K562 (cell line): ENCODE data around the gene SLC46A3. TPM values are rescaled to one million over a fixed set of nuclear protein-coding genes. Genes with fewer than 3 reads are reported as not detected.

Source experiments
- EHMT2 ChIP-seq: fragments of 450-650 bp; IDR thresholded peaks from 2 replicates; pipeline ENCODE4 v1.6.1; 2018; ENCODE audit warnings: antibody characterized with exemption
- ESRRB ChIP-seq: fragments of 250-450 bp; sonication (Bioruptor Pico); IDR thresholded peaks from 2 replicates; pipeline ENCODE4 v1.5.0; 2020; ENCODE audit warnings: mild to moderate bottlenecking, moderate library complexity, borderline replicate concordance
- HDAC1 ChIP-seq, 2 experiments: fragments of 450-650 bp; IDR thresholded peaks; 2 replicates each; pipeline ENCODE4 v1.6.1; 2016 to 2017; ENCODE audit warnings: inconsistent platforms in 1 of 2, mild to moderate bottlenecking in 1 of 2, moderate library complexity in 1 of 2
- MCM7 ChIP-seq, 2 experiments: fragments of 450-650 bp; IDR thresholded peaks; 2 replicates each; pipeline ENCODE4 v1.6.1; 2016 to 2018
- MTA1 ChIP-seq: fragments of 450-650 bp; IDR thresholded peaks from 2 replicates; pipeline ENCODE4 v1.6.1; 2017; ENCODE audit warnings: borderline replicate concordance
- MTA3 ChIP-seq: fragments of 450-650 bp; formaldehyde crosslinking; IDR thresholded peaks from 2 replicates; pipeline ENCODE4 v1.6.1; 2017; ENCODE audit warnings: mild to moderate bottlenecking, borderline replicate concordance
- PCBP1 ChIP-seq: fragments of 200-400 bp; formaldehyde crosslinking; IDR thresholded peaks from 2 replicates; pipeline ENCODE4 v1.6.1; 2018; ENCODE audit warnings: mild to moderate bottlenecking, low read depth, low read length; ENCODE audit not compliant: poor library complexity, severe bottlenecking
- POLR3A ChIP-seq: IDR thresholded peaks from 2 replicates; pipeline ENCODE4 v1.6.1; 2011; ENCODE audit warnings: borderline replicate concordance, mild to moderate bottlenecking, moderate library complexity; ENCODE audit not compliant: insufficient read length, insufficient read depth; ENCODE audit errors: extremely low read depth
- TCFL5 ChIP-seq: fragments of 250-450 bp; sonication (Bioruptor Pico); conservative IDR thresholded peaks from 2 replicates; pipeline ENCODE4 v1.6.1; 2021; ENCODE audit warnings: mild to moderate bottlenecking, moderate library complexity, matching md5 sums
- ZFPM2 ChIP-seq: fragments of 250-450 bp; sonication (Bioruptor Pico); IDR thresholded peaks from 2 replicates; pipeline ENCODE4 v1.5.1; 2022; ENCODE audit warnings: mild to moderate bottlenecking
- ZNF140 ChIP-seq: fragments of 250-450 bp; sonication (Bioruptor Pico); IDR thresholded peaks from 2 replicates; pipeline ENCODE4 v1.8.0; 2021; ENCODE audit warnings: moderate library complexity, mild to moderate bottlenecking, inconsistent platforms
- polyA plus RNA-seq, 8 experiments: library from polyadenylated mRNA; depleted of rRNA in 4 of 8; stranded (reverse) in 5 of 8; unstranded in 3 of 8; fragments of >200 nt; fragmentation: Nextera tagmentation in 2 of 8; fragmentation: Illumina TruSeq in 1 of 8; extraction: Ambion mirVana in 2 of 8; extraction: Trizol in 1 of 8; gene quantifications; 2 replicates each; pipeline versions ENCODE4 v1.2.1 to v1.2.3, GENCODE V29; 2011 to 2014; ENCODE audit warnings: inconsistent platforms in 1 of 8, missing spikeins in 1 of 8
- total RNA-seq, 7 experiments: library from RNA; depleted of rRNA in 6 of 7; stranded (reverse); fragments of >200 nt in 6 of 7; fragmentation: Illumina TruSeq in 2 of 7; extraction: Trizol in 2 of 7; gene quantifications; 2 replicates each; pipeline versions ENCODE4 v1.2.1 to v1.2.3, GENCODE V29; 2011 to 2021; ENCODE audit warnings: low replicate concordance in 1 of 7
- TF ChIP-seq, protein P1 (sequence below), 2 experiments: fragments of 450-650 bp; formaldehyde crosslinking in 1 of 2; IDR thresholded peaks; 2 replicates each; pipeline versions ENCODE4 v1.4.0 to v1.6.1; 2014 to 2020; ENCODE audit warnings: mild to moderate bottlenecking in 2 of 2, borderline replicate concordance in 1 of 2, low read depth in 1 of 2
- TF ChIP-seq, protein P2 (sequence below): fragments of 250-450 bp; sonication (Bioruptor Pico); IDR thresholded peaks from 2 replicates; pipeline ENCODE4 v1.8.0; 2021; ENCODE audit warnings: mild to moderate bottlenecking, moderate library complexity
- TF ChIP-seq, protein P3 (sequence below): fragments of 450-650 bp; IDR thresholded peaks from 2 replicates; pipeline ENCODE4 v1.6.1; 2016; ENCODE audit warnings: low read depth, mild to moderate bottlenecking, moderate library complexity
- TF ChIP-seq, protein P4 (sequence below): fragments of 450-650 bp; IDR thresholded peaks from 2 replicates; pipeline ENCODE4 v1.6.1; 2014; ENCODE audit warnings: low read depth, mild to moderate bottlenecking, moderate library complexity, borderline replicate concordance

Gene SLC46A3
- total and polyA plus RNA-seq, 9 of the 15 experiments (the other 6 are each of a cell fraction or from before 2014, with no cell fraction given), result 0.14 to 1.2 (median 0.51) TPM

DNA sequence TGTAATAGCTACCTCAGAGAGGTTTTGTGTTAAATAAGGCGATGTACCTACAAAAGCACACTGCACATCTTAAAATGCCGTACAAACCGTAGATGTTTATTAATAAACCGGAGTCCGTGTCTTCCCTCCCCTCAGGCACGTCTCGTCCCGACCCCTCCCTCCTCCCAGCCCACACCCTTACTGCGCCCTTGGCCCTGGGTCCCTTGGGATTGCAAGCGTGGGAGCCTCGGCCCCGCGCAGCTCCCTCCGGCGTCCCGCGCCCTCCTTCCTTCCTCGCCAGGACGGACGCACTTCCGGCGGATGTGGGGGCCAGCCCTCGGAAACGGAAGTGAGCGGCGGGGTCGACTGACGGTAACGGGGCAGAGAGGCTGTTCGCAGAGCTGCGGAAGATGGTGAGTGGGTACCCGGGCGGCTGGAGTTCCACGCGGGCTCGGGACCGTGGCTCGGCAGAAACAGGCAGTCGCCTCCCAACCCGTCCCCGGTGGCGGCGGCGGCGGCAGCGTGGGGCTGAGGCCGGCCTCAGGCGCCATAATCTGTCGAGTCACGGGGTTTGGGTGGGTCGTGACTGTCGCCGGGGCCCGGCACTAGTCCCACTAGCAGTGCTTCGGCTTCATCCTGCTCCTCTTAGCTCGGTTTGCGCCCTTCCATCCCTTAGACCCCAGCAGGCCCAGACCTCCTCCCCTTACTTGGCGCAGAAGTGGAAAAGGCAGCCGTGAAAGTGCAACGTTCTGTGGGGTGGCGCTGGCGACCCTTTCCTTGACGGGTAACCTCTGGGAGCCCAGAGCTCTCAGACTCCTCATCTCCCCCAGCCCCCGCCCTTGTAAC lies 59.8 kb downstream of the SLC46A3 start, which contains the start of gene POMP (continued):
- TF ChIP-seq, protein P1, sequence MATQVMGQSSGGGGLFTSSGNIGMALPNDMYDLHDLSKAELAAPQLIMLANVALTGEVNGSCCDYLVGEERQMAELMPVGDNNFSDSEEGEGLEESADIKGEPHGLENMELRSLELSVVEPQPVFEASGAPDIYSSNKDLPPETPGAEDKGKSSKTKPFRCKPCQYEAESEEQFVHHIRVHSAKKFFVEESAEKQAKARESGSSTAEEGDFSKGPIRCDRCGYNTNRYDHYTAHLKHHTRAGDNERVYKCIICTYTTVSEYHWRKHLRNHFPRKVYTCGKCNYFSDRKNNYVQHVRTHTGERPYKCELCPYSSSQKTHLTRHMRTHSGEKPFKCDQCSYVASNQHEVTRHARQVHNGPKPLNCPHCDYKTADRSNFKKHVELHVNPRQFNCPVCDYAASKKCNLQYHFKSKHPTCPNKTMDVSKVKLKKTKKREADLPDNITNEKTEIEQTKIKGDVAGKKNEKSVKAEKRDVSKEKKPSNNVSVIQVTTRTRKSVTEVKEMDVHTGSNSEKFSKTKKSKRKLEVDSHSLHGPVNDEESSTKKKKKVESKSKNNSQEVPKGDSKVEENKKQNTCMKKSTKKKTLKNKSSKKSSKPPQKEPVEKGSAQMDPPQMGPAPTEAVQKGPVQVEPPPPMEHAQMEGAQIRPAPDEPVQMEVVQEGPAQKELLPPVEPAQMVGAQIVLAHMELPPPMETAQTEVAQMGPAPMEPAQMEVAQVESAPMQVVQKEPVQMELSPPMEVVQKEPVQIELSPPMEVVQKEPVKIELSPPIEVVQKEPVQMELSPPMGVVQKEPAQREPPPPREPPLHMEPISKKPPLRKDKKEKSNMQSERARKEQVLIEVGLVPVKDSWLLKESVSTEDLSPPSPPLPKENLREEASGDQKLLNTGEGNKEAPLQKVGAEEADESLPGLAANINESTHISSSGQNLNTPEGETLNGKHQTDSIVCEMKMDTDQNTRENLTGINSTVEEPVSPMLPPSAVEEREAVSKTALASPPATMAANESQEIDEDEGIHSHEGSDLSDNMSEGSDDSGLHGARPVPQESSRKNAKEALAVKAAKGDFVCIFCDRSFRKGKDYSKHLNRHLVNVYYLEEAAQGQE (IDR thresholded peaks at IDR 0.05; ENCODE audit: borderline replicate concordance), result no peak
- TF ChIP-seq, protein P1 (CRISPR knock-in tag; IDR thresholded peaks at IDR 0.05; ENCODE audit: low read depth), result no peak
- TF ChIP-seq POLR3A, result no peak
- TF ChIP-seq MCM7 (IDR thresholded peaks at IDR 0.05), result no peak
- TF ChIP-seq TCFL5 (CRISPR knock-in tag), result no peak
- TF ChIP-seq, protein P2, sequence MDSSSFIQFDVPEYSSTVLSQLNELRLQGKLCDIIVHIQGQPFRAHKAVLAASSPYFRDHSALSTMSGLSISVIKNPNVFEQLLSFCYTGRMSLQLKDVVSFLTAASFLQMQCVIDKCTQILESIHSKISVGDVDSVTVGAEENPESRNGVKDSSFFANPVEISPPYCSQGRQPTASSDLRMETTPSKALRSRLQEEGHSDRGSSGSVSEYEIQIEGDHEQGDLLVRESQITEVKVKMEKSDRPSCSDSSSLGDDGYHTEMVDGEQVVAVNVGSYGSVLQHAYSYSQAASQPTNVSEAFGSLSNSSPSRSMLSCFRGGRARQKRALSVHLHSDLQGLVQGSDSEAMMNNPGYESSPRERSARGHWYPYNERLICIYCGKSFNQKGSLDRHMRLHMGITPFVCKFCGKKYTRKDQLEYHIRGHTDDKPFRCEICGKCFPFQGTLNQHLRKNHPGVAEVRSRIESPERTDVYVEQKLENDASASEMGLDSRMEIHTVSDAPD (CRISPR knock-in tag), result no peak
- TF ChIP-seq MTA1, result no peak
- TF ChIP-seq, protein P3, sequence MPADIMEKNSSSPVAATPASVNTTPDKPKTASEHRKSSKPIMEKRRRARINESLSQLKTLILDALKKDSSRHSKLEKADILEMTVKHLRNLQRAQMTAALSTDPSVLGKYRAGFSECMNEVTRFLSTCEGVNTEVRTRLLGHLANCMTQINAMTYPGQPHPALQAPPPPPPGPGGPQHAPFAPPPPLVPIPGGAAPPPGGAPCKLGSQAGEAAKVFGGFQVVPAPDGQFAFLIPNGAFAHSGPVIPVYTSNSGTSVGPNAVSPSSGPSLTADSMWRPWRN, result no peak
- no peak for TF ChIP-seq PCBP1
- no peak for TF ChIP-seq EHMT2
- no peak for TF ChIP-seq ZFPM2 (CRISPR knock-in tag)
- TF ChIP-seq ZNF140 (CRISPR knock-in tag), result no peak
- TF ChIP-seq, protein P4, sequence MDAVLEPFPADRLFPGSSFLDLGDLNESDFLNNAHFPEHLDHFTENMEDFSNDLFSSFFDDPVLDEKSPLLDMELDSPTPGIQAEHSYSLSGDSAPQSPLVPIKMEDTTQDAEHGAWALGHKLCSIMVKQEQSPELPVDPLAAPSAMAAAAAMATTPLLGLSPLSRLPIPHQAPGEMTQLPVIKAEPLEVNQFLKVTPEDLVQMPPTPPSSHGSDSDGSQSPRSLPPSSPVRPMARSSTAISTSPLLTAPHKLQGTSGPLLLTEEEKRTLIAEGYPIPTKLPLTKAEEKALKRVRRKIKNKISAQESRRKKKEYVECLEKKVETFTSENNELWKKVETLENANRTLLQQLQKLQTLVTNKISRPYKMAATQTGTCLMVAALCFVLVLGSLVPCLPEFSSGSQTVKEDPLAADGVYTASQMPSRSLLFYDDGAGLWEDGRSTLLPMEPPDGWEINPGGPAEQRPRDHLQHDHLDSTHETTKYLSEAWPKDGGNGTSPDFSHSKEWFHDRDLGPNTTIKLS, result no peak; the same call in 1 of the 2 replicates
- no peak for TF ChIP-seq ESRRB (CRISPR knock-in tag)
- no peak for TF ChIP-seq MTA3
- TF ChIP-seq HDAC1 (IDR thresholded peaks at IDR 0.05), result peak in 1 of 2 experiments; percentile 64; a peak in 2 of 4 replicates
